ENCODE measurements around the gene HDAC5.

- TF ChIP-seq, protein P1, sequence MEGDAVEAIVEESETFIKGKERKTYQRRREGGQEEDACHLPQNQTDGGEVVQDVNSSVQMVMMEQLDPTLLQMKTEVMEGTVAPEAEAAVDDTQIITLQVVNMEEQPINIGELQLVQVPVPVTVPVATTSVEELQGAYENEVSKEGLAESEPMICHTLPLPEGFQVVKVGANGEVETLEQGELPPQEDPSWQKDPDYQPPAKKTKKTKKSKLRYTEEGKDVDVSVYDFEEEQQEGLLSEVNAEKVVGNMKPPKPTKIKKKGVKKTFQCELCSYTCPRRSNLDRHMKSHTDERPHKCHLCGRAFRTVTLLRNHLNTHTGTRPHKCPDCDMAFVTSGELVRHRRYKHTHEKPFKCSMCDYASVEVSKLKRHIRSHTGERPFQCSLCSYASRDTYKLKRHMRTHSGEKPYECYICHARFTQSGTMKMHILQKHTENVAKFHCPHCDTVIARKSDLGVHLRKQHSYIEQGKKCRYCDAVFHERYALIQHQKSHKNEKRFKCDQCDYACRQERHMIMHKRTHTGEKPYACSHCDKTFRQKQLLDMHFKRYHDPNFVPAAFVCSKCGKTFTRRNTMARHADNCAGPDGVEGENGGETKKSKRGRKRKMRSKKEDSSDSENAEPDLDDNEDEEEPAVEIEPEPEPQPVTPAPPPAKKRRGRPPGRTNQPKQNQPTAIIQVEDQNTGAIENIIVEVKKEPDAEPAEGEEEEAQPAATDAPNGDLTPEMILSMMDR (IDR thresholded peaks at IDR 0.05; ENCODE audit: low read depth, low read length, poor library complexity, severe bottlenecking) = no peak
- TF ChIP-seq EZH2phosphoT487 (IDR thresholded peaks at IDR 0.05; ENCODE audit: borderline replicate concordance, low read length) = no peak
Observed at GRCh38 chr17:44093231-44093900, 30.1 kb downstream of the HDAC5 start.
